A549 treated with AZD9567 at 1 μM for 4 hours (cell line): Measurements from ENCODE around the gene TDRD3. TPM values are rescaled to one million over a fixed set of nuclear protein-coding genes. Genes with fewer than 3 reads are reported as not detected.

Experiments used
- total RNA-seq: library from RNA; stranded (reverse); fragments of 200-300 nt; extraction: Qiagen RNA extraction; gene quantifications from 5 replicates; pipeline ENCODE4 v1.2.3, GENCODE V29; 2022; ENCODE audit not compliant: insufficient read depth

Gene TDRD3
- total RNA-seq = 4.2 to 5.1 TPM (median 4.8 TPM) in 5 replicates

GRCh38 chr13:60396783-60397703 lies at the start of gene TDRD3:
TDRD3 (plus strand) TSS chr13:60397220; CDS start chr13:60397365, 145 bp downstream.

Other genes with a start within 250 kb of the TDRD3 start
- 6.2 to 13.8 TPM (median 8.2 TPM) in 5 replicates for gene DIAPH3, start 233.3 kb upstream of the TDRD3 start, total RNA-seq